DMS114 treated with DMSO at 0.1 percent for 48 hours (cell line): Measurements from ENCODE around the gene PPP1R8.

Experiments used
- DNase-seq: peaks from one replicate; lab custom pipeline; 2025; ENCODE audit not compliant: unreplicated experiment; lab: John Stamatoyannopoulos, UW

PPP1R8 gene

GRCh38 chr1:27889506-27889905, 58.9 kb downstream of the PPP1R8 start:
- DNase-seq = no peak

- DNase-seq = no peak
Observed at GRCh38 chr1:27891196-27891889, 60.8 kb downstream of the PPP1R8 start.

- no peak for DNase-seq
Observed at GRCh38 chr1:27894521-27894920, 63.9 kb downstream of the PPP1R8 start.
